ENCODE measurements around the gene CPM.

CPM gene

DNA sequence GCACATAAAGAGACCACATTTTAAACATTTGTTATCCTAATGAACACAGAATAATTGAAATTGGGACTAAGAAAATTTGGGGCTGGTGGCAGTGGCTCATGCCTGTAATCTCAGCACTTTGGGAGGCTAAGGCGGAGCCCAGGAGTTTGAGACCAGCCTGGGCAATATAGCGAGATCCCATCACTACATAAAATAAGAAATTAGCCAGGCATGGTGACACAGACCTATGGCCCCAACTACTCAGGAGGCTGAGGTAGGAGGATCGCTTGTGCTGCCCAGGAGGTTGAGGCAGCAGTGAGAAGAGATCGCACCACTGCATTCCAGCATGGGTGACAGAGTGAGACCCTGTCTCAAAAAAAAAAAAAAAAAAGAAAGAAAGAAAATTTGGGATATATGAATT is 59.7 kb downstream of the CPM start:
- DNase-seq = no peak

- peak in 1 of 2 donors; percentile 10 for DNase-seq
These were observed 61.0 kb downstream of the CPM start for GRCh38 chr12:68871921-68872320.

DNA sequence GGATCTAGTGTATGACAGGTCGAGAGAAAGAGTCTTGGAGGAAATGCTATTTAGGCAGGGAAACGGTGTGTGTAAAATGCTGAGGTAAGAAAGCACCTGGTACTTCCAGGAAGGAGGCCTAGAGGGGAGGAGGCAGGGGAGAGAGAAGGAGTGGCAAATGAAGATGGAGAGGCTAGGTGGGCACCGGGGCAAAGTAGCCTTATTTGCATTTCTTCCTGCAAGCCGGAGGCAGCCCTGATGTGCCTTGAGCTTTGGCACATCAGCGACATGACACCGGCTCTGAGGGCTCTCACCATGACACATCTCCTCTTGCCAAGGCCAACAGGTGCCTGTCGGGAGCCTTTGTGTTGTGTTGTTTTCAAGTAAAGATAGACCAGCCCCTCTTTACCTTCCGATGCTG is 61.6 kb downstream of the CPM start:
- DNase-seq = no peak

DNA sequence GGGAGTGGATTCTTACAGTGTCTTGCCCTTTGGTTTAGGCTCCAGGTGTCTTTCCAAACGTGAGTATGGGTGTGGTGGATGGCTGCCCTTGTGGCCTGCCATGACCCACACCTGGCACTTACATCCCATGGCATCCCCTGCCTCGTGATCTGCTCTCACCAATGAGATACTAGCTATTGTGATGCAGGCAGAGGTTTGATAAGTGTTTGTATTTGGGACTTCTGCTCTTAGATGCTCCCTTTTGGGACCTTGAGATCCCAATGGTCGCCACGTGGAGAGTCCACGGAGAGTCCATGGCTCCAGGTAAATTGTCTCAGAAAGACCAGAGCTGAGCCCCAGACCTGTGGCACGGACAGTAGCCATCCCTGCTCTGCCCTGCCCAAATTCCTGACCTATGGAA is 62.5 kb downstream of the CPM start:
- no peak for DNase-seq

- no peak for DNase-seq
These were observed 63.0 kb downstream of the CPM start for GRCh38 chr12:68870011-68870410.

DNA sequence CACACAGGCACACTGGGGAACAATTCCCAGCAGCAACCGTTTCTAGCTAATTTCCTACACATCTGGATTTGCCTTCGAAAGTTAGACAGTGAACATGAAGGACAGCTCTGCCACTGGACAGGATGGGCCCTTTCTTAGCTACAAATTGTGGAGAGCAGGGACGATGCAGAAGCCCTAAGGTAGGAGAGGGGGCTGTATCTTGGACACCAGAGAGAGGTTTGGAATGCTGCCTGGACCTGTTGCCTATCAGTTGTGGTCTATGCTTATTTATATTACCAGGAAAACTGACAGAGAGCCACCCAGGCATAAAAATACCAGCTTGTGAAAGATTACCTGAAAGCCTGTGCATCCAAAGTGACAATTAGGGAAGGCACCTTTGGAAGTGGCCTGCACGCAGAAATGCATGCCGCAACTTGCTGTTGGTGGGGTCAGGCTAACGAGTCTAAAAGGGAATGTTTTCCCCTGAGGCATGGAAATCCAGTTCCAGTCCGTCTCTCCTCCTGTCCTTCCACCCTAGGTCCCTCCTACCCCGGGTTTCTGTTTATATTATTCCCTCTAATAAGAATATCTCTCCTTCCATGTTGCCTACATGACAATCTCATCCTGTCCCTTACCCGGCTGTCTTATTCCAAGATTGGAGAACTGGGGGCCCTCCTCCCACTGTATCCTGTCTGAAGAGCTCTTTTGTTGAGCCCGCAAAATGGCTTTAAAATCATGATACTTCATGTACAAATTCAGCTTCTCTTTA is 64.8 kb downstream of the CPM start:
- DNase-seq = no peak

GRCh38 chr12:68867606-68868005 is 65.4 kb downstream of the CPM start:
- no peak for DNase-seq

GRCh38 chr12:68866950-68867349 is 66.0 kb downstream of the CPM start:
- no peak for DNase-seq

DNA sequence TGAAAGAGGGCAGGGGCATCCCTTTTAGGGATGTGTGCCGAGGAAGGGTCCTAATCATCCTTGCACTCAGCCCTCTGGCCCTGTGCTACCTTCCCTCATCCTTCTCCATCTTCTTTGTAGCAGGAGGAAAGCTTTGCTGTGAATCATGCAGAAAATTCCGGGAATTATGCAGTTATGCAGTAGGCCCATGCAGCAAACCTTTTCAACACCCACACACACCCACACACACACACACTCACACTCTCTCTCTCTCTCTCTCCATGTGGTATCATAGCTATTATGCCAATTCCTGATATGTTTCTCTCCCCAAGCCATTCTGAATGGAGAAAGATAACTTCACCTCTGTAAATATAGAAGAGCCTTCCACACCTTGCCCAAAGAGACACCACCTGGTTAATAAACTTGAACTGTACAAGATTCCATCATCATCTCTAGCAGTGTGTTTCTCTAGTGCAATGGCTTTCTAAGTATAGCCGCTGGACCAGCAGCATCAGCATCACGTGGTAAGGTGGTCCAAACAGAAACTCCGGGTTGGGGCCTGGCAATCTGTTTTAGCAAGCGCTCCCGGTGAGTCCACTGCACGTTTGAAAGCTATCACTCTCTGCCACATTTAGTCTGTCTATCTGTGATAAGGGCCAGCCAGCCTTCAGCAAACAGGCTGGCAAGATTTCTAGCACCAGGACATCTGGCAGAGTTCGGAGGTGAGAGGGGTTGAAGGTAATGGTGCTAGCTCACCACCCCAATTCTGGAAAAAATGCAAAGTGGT is 67.4 kb downstream of the CPM start:
- DNase-seq = no peak

GRCh38 chr12:68864604-68865003 is 68.4 kb downstream of the CPM start:
- no peak for DNase-seq

DNA sequence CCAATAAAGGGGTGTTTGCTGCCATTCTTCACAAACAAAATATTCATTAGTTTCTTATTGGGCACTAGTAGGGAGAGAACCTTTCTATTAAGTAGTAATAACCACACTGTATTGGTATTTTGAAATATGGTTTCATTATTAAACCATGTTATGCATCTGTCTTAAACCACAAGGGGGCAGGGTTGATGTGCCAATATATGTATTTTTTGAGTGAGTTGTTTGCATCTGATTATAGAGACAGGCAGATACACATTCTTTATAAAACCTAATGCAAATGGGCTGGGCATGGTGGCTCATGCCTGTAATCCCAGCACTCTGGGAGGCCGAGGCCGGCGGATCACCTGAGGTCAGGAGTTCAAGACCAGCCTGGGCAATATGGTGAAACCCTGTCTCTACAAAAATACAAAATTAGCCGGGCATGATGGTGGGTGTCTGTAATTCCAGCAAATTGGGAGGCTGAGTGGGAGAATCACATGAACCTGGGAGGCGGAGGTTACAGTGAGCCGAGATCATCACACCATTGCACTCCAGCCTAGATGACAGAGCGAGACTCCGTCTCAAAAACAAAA is 69.0 kb downstream of the CPM start:
- peak in 1 of 2 donors; percentile 34 for DNase-seq

GRCh38 chr12:68863109-68863770 is 69.7 kb downstream of the CPM start:
- DNase-seq = no peak

GRCh38 chr12:68861890-68862289 is 71.1 kb downstream of the CPM start:
- no peak for DNase-seq

- DNase-seq = no peak
These were observed 76.5 kb downstream of the CPM start for GRCh38 chr12:68856510-68856909.

- DNase-seq = no peak
These were observed 77.2 kb downstream of the CPM start for GRCh38 chr12:68855771-68856170.

- DNase-seq = no peak
These were observed 77.9 kb downstream of the CPM start for GRCh38 chr12:68855111-68855510.

DNA sequence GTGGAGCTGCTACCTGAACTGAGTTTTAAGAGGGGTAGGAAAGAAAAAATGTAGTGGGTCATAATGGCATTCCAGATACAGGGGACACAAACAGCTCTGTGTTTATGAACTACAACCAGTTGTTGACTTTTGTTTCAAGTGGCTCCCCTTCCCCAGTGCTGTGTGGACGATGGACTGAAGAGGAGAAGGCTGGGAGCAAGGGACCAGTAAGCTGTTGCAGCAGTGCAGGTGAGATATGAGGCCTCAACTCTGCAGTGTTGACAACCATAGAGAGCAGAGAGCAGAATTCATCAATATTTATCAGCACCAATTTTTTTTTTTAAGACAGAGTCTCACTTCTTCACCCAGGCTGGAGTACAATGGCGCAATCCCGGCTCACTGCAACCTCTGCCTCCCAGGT is 78.4 kb downstream of the CPM start:
- no peak for DNase-seq

DNA sequence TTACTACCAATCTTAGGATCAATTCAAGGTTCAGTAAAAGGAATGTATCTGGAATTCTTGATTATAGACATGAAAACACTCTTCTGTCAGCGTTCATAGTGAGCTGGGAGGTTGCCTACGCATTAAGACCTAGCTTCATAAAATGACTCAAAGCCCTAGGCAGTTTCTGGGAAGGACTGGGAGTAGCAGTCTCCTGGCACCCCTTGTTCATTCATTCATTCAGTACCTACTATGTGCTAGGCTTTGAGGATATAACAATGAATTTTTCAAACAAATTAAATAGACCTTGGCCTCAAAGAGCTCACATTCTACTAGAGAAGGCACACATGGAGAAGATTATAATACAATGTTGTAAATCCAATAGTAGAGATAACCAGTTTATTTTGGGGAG is 78.9 kb downstream of the CPM start:
- no peak for DNase-seq

DNA sequence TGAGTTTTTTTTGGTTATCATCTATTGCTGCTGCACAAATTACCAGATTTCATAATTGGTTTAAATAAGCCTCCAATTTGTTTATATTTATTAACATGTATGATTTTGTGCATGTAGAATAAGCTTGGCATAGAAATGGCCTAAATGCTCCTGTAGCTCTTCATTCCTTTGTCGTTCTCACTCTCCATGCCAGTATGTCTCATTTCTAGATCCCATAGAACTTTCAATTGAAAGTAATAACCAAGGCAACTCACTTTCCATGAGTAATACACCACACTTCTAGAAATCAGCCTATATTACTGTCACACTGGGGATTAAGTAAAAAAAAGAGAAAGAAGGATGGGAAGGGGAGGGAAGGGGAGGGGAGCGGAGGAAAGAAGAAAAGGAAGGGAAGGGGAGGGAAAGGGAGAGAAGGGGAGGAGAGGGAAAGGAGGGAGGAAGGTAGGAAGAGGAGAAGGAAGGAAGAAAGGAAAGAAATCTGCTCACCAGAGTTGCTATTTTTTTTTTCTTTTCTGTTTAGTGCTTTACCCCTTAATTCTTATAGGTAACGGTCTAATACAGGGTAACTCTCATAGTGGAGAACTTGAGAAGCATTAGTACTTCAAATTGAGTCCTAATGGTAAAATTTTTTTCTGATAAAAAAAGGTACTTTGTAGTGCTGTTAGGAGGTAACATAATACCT is 79.4 kb downstream of the CPM start:
- no peak for DNase-seq

- no peak for DNase-seq
These were observed 81.2 kb downstream of the CPM start for GRCh38 chr12:68851592-68852306.

- no peak for DNase-seq
These were observed 82.6 kb downstream of the CPM start for GRCh38 chr12:68850390-68850789.

DNA sequence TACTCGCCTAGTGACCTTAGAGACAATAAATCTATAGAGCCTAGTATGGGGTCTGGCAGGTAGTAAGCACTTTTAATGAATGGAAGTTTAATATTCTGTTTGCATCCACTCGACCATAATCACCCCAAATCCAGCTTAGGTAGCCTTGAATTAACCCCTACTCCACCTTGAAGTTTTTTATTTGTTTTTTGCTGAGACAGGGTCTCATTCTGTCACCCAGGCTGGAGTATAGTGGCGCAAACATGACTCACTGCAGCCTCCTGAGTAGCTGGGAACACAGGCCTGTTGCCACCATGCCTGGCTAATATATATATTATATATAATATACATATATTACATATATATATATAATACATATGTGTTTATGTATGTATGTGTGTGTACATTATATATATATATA is 86.2 kb downstream of the CPM start:
- DNase-seq = no peak

Data from CD4-positive, alpha-beta T cell treated with Interleukin-1 beta for 1 hour (primary cell).